OCI-LY3 (cell line): ENCODE results near the gene MMP20.

Experiments used
- H2AFZ ChIP-seq: fragments of 200-600, 300-600 bp; shearing (Covaris generic); 2 replicates; pipeline ENCODE4 v1.6.0; 2014; ENCODE audit warnings: antibody characterized with exemption, low read depth, low read length
- H3K27ac ChIP-seq: fragments of 200-600, 300-600 bp; sonication (generic); 2 replicates; pipeline ENCODE4 v1.5.1; 2014; ENCODE audit warnings: mild to moderate bottlenecking, low read length, moderate library complexity, mixed read lengths
- H3K27me3 ChIP-seq: fragments of 200-600, 300-600 bp; sonication (generic); 2 replicates; pipeline ENCODE4 v1.6.1; 2014; ENCODE audit warnings: low read depth, low read length, mixed read lengths
- H3K36me3 ChIP-seq: fragments of 200-600, 300-600 bp; sonication (generic); replicated peaks from 2 replicates; pipeline ENCODE3; 2014; ENCODE audit warnings: low read depth, low read length, mixed read lengths
- H3K4me1 ChIP-seq: fragments of 300-600, 200-600 bp; sonication (generic); 2 replicates; pipeline ENCODE4 v1.6.1; 2014; ENCODE audit warnings: low read length, mixed read lengths
- H3K4me2 ChIP-seq: fragments of 200-600, 300-600 bp; sonication (generic); 2 replicates; pipeline ENCODE4 v1.6.1; 2014; ENCODE audit warnings: low read length, mixed read lengths
- H3K4me3 ChIP-seq: fragments of 300-600, 200-600 bp; sonication (generic); 2 replicates; pipeline ENCODE4 v1.5.1; 2014; ENCODE audit warnings: antibody characterized with exemption, mild to moderate bottlenecking, low read length, moderate library complexity
- H3K79me2 ChIP-seq: fragments of 300-600, 200-600 bp; shearing (Covaris generic); 2 replicates; pipeline ENCODE4 v1.6.1; 2014; ENCODE audit warnings: mild to moderate bottlenecking, low read length, mixed read lengths
- H3K9ac ChIP-seq: fragments of 300-600, 200-600 bp; shearing (Covaris generic); 2 replicates; pipeline ENCODE4 v1.6.0; 2014; ENCODE audit warnings: mild to moderate bottlenecking, low read length, moderate library complexity
- H3K9me3 ChIP-seq: fragments of 200-600, 300-600 bp; shearing (Covaris generic); 2 replicates; pipeline ENCODE4 v1.6.1; 2014; ENCODE audit warnings: low read length, mixed read lengths; ENCODE audit not compliant: insufficient read depth
- H4K20me1 ChIP-seq: fragments of 200-600, 300-600 bp; sonication (generic); 2 replicates; pipeline ENCODE4 v1.6.1; 2016; ENCODE audit warnings: low read length, mixed read lengths; ENCODE audit not compliant: insufficient read depth
- EZH2phosphoT487 ChIP-seq: fragments of 200-600 bp; shearing (Covaris generic); IDR thresholded peaks from 2 replicates; pipeline ENCODE4 v1.6.1; 2018; ENCODE audit warnings: antibody characterized with exemption, mixed run types, low read depth
- TF ChIP-seq, protein P1 (sequence below): fragments of 200-600, 300-600 bp; sonication (generic); IDR thresholded peaks from 2 replicates; pipeline ENCODE4 v1.5.1; 2014; ENCODE audit warnings: antibody characterized with exemption, low read length, low read depth

The MMP20 gene

DNA sequence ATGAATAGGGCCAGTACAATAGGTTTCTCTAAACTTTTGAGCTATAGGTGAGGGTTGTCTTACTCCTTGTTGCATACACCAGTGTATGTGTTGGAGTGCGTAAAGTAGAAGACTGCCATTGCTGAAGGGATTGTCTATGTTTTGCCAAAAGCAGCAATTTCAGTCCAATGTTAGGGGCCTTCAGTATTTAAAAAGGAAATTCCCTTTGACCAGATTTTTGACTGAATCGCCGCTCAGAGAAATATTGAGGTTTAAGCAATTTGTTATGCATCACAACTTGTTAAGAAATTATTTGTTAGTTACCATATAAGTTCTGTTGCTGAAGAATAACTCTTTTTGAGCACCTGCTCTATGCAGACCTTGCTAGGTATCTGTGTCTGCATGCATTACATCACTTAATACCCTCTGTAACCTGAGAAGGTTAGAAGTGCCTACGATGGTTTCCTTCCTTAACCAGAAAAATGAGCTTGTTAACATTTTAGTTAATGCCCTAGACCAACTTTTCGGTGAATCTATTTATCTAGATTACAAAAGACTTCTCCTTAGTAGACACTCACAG, 33.9 kb downstream of the MMP20 start:
- TF ChIP-seq EZH2phosphoT487, result no peak
- TF ChIP-seq, protein P1, sequence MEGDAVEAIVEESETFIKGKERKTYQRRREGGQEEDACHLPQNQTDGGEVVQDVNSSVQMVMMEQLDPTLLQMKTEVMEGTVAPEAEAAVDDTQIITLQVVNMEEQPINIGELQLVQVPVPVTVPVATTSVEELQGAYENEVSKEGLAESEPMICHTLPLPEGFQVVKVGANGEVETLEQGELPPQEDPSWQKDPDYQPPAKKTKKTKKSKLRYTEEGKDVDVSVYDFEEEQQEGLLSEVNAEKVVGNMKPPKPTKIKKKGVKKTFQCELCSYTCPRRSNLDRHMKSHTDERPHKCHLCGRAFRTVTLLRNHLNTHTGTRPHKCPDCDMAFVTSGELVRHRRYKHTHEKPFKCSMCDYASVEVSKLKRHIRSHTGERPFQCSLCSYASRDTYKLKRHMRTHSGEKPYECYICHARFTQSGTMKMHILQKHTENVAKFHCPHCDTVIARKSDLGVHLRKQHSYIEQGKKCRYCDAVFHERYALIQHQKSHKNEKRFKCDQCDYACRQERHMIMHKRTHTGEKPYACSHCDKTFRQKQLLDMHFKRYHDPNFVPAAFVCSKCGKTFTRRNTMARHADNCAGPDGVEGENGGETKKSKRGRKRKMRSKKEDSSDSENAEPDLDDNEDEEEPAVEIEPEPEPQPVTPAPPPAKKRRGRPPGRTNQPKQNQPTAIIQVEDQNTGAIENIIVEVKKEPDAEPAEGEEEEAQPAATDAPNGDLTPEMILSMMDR, result no peak
- peak overlapping the region; percentile 87 for H3K27ac ChIP-seq

DNA sequence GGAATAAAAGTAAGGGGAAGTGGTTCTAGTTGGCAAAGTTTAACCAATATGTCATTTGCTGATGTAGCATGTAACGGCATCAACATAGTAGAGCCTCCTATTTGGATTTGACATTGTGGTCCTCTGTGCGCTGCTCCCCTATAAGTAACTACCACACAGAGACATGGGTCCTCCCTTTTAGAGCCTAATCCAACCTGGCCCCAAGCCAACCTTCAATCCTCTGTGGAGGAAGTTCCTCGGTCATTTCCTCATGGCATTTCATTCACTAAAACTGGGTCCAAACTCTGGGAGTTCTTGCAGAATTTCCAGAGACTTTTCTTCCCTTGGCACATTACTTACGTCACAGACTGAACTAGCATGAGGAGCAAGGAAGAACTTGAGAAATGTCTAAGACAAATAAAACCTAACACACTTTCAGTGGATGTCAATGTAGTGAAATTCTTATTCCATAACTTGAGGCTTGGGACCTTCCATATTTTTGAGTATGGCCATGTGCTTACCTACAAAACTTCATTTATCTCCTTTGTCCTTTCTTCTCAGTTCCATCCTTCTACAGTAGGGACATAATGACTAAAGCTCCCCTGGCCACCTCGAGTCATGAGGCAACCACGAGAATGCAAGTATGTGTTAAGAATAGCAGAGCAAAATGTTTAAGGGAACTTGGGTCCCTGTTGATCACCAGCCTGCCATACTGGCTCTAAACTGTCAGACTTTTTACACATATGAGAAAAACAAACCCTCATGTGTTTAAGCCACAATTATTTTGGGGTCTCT, 34.7 kb downstream of the MMP20 start:
- H3K9ac ChIP-seq, result peak overlapping the region; percentile 40
- no peaks in the 10 kb centered on the region for H4K20me1 ChIP-seq
- peak overlapping the region; percentile 11 for H3K4me3 ChIP-seq
- H3K4me1 ChIP-seq, result peaks cover 50% of the 10 kb centered on the region
- TF ChIP-seq EZH2phosphoT487, result no peak
- TF ChIP-seq, protein P1, result no peak
- no peaks in the 10 kb centered on the region for H3K36me3 ChIP-seq
- H3K4me2 ChIP-seq, result peak overlapping the region; percentile 73
- H2AFZ ChIP-seq, result peak overlapping the region; percentile 33; the same call in 1 of the 2 replicates
- no peaks in the 10 kb centered on the region for H3K79me2 ChIP-seq
- H3K27me3 ChIP-seq, result no peaks in the 10 kb centered on the region
- peaks cover 4% of the 10 kb centered on the region; the same call in 1 of the 2 replicates for H3K9me3 ChIP-seq
- peak overlapping the region; percentile 87 for H3K27ac ChIP-seq

More for the DNA sequence above, 33.9 kb downstream of the MMP20 start:
- Histone ChIP-seq H3K79me2 (no peaks in the 10 kb centered on the region), H3K27me3 (no peaks in the 10 kb centered on the region), H4K20me1 (no peaks in the 10 kb centered on the region), H3K4me3 (peak overlapping the region; percentile 53), H3K36me3 (no peaks in the 10 kb centered on the region), H2AFZ (no peak overlapping the region), H3K4me1 (peaks cover 50% of the 10 kb centered on the region), H3K9me3 (no peaks in the 10 kb centered on the region), H3K4me2 (peak overlapping the region; percentile 73), H3K9ac (peak overlapping the region; percentile 49)

DNA sequence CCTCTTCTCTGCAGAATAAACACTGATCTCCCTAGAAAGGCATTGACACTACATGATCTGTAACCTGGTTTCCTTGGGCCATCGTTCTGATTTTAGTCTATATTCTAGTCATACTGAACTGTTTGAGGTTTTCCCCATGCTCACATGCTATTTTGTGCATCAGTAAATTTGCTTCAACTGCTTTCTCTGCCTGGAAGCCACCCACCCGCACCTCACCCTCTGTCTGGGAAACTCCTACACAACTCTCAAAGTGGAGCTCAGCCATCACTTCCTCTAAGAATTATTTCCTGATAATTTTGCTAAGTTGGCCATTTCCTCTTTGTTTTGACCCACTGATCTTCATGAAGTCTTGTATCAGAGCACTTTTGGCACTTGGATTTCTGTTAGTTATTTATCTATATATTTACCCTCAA, 36.1 kb downstream of the MMP20 start:
- Histone ChIP-seq H3K27me3 (no peaks in the 10 kb centered on the region), H3K4me1 (peaks cover 50% of the 10 kb centered on the region), H3K4me2 (peak overlapping the region; percentile 43), H3K9me3 (peaks cover 5% of the 10 kb centered on the region; the same call in 1 of the 2 replicates), H3K4me3 (peak overlapping the region; percentile 12; the same call in 1 of the 2 replicates), H3K36me3 (no peaks in the 10 kb centered on the region), H3K9ac (peak overlapping the region; percentile 28; the same call in 1 of the 2 replicates), H2AFZ (no peak overlapping the region), H3K27ac (peak overlapping the region; percentile 82), H4K20me1 (no peaks in the 10 kb centered on the region), H3K79me2 (no peaks in the 10 kb centered on the region)
- TF ChIP-seq, protein P1, result no peak
- no peak for TF ChIP-seq EZH2phosphoT487

DNA sequence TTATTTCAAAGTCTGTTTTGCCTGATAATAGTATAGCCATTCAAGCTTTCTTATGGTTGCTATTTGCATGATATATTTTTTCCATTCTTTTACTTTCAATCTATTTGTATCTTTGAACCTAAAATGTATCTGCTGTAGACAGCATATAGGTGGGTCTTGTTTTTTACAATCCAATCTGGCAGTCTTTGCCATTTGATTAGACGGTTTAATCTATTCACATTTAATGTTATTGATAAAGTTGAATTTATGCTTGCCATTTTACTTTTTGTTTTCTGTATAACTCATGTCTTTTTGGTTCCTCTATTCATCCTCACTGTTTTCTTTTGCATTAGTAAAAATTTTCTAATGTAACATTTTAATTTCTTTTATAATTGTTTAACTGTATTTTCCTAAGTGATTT, 37.4 kb downstream of the MMP20 start:
- no peaks in the 10 kb centered on the region for H4K20me1 ChIP-seq
- H3K4me1 ChIP-seq, result peaks cover 45% of the 10 kb centered on the region
- TF ChIP-seq EZH2phosphoT487, result no peak
- TF ChIP-seq, protein P1, result no peak

More for the DNA sequence above, 37.4 kb downstream of the MMP20 start:
- no peaks in the 10 kb centered on the region for H3K79me2 ChIP-seq
- no peak overlapping the region for H3K27ac ChIP-seq
- no peak overlapping the region for H3K9ac ChIP-seq
- no peaks in the 10 kb centered on the region for H3K36me3 ChIP-seq
- H3K4me3 ChIP-seq, result no peak overlapping the region
- H2AFZ ChIP-seq, result no peak overlapping the region
- H3K4me2 ChIP-seq, result no peak overlapping the region
- no peaks in the 10 kb centered on the region for H3K27me3 ChIP-seq
- H3K9me3 ChIP-seq, result peaks cover 5% of the 10 kb centered on the region; the same call in 1 of the 2 replicates
